ENCODE results near the gene CMSS1. TPM values are rescaled to one million over a fixed set of nuclear protein-coding genes. Genes with fewer than 3 reads are reported as not detected.

CMSS1 gene
- total and polyA plus RNA-seq, 2 donors (not counting 1 experiment from before 2014, with no cell fraction given) = 7.3 to 22.8 TPM

DNA sequence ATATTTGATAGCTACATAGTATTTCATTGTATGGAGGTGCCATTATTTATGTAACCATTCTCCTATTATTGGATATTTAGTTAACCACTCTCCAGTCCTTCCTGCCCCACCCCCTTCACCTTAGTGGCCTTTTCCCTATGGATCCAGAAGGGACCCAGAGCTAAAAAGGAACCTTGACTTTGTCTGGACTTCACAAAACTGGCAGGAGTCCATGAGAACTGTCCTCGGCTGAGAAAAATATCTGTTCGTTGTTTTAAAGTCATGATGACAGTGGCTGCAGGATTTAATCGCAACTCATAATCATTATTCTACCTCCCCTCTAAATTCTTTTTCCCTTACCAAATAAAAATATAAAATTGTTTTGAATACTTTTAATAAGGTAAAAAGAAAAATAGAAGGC, 129.7 kb downstream of the CMSS1 start:
- Mint-ChIP-seq H3K4me3 (no peak overlapping the region), H3K4me1 (peaks cover 6% of the 10 kb centered on the region), H3K9me3 (ENCODE audit: insufficient read depth) (no peaks in the 10 kb centered on the region), H3K27me3 (no peaks in the 10 kb centered on the region), H3K27ac (no peak overlapping the region)
- Histone ChIP-seq H3K36me3 (replicated peaks in 1 of 2; ENCODE audit: control extremely low read depth in 1 of 2, control insufficient read depth in 1 of 2, extremely low read depth in 1 of 2, insufficient read depth in 2 of 2, low read length in 1 of 2) (no peaks in the 10 kb centered on the region), H4K20me1 (ENCODE audit: control insufficient read depth, insufficient read depth, low read length, poor library complexity, severe bottlenecking) (no peaks in the 10 kb centered on the region), H3K27me3 (replicated peaks in 1 of 4; ENCODE audit: control extremely low read depth in 1 of 4, control insufficient read depth in 3 of 4, insufficient read depth in 4 of 4, low read length in 3 of 4) (no peaks in the 10 kb centered on the region), H3K9me3 (ENCODE audit: control extremely low read depth in 1 of 3, control insufficient read depth in 2 of 3, insufficient read depth in 1 of 3, low read length in 2 of 3) (no peaks in the 10 kb centered on the region), H2AFZ (ENCODE audit: insufficient read depth, low read depth, low read length, poor library complexity, severe bottlenecking) (no peak overlapping the region), H3K79me2 (ENCODE audit: control insufficient read depth, insufficient read depth, low read length) (no peaks in the 10 kb centered on the region), H3K27ac (ENCODE audit: low read length in 2 of 2) (no peak overlapping the region), H3K9ac (ENCODE audit: low read length) (no peak overlapping the region), H3K4me1 (ENCODE audit: control insufficient read depth in 2 of 2, insufficient read depth in 2 of 2, low read length in 2 of 2) (no peaks in the 10 kb centered on the region), H3K4me3 (ENCODE audit: control extremely low read depth in 1 of 5, extremely low read depth in 1 of 5, insufficient read depth in 1 of 5, low read depth in 2 of 5, low read length in 4 of 5) (no peak overlapping the region), H3K4me2 (replicated peaks; ENCODE audit: low read depth, low read length, poor library complexity, severe bottlenecking) (no peak overlapping the region)
- no peak for ATAC-seq (ENCODE audit: low read depth)
- TF ChIP-seq, protein P1, sequence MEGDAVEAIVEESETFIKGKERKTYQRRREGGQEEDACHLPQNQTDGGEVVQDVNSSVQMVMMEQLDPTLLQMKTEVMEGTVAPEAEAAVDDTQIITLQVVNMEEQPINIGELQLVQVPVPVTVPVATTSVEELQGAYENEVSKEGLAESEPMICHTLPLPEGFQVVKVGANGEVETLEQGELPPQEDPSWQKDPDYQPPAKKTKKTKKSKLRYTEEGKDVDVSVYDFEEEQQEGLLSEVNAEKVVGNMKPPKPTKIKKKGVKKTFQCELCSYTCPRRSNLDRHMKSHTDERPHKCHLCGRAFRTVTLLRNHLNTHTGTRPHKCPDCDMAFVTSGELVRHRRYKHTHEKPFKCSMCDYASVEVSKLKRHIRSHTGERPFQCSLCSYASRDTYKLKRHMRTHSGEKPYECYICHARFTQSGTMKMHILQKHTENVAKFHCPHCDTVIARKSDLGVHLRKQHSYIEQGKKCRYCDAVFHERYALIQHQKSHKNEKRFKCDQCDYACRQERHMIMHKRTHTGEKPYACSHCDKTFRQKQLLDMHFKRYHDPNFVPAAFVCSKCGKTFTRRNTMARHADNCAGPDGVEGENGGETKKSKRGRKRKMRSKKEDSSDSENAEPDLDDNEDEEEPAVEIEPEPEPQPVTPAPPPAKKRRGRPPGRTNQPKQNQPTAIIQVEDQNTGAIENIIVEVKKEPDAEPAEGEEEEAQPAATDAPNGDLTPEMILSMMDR (IDR thresholded peaks at IDR 0.05) = no peak
- no peak for TF ChIP-seq EZH2 (IDR thresholded peaks at IDR 0.05; ENCODE audit: borderline replicate concordance, insufficient read depth, low read depth, low read length, poor library complexity, severe bottlenecking)
- ChIA-PET POLR2A (no interaction called here), CTCF (interaction anchor here (0.7 kb wide), 1 partner anchor 91 kb away, joined by 3 read pairs; no protein-coding TSS in a partner anchor)
- intact Hi-C loops (cut with micrococcal nuclease) = no loop called here
- no CpG with 5 or more reads among the region's 3 CpGs for WGBS (ENCODE audit: insufficient coverage)
- DNase-seq = no peak

DNA sequence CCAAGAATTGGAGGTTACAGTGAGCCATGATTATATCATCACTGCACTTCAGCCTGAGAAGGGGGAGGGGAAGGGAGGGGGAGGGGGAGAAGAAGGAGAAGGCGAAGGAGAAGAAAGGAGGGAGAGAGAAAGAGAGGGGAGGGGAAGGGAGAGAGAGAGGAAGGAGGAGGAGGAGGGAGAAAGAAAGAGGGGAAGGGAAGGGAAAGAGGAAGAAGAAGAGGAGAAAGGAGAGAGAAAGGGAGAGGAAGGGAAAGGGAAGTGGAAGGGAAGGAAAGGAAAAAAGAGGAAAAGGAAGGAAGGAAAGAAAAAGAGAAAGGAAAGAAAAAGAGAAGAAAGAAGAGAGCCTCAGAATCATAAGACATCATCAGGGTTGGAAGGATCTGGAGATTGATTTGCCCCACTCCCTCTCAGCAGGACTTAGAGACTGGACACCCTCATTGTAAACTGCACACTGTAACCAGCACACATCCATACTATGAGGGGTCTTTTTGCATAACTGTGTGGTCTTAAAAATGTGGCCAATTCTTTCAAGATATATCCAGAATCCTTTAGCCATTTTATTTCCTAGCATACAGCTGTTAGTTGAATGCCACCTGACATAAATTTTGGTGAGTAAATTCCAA, 130.9 kb downstream of the CMSS1 start:
- no peak for TF ChIP-seq EZH2 (IDR thresholded peaks at IDR 0.05; ENCODE audit: borderline replicate concordance, insufficient read depth, low read depth, low read length, poor library complexity, severe bottlenecking)
- TF ChIP-seq, protein P1 (IDR thresholded peaks at IDR 0.05) = no peak
- Mint-ChIP-seq H3K4me1 (peaks cover 9% of the 10 kb centered on the region), H3K9me3 (ENCODE audit: insufficient read depth) (no peaks in the 10 kb centered on the region), H3K27ac (no peak overlapping the region), H3K4me3 (no peak overlapping the region), H3K27me3 (no peaks in the 10 kb centered on the region)
- Histone ChIP-seq H3K9ac (ENCODE audit: low read length) (no peak overlapping the region), H3K27me3 (replicated peaks in 1 of 4; ENCODE audit: control extremely low read depth in 1 of 4, control insufficient read depth in 3 of 4, insufficient read depth in 4 of 4, low read length in 3 of 4) (no peaks in the 10 kb centered on the region), H3K4me3 (ENCODE audit: control extremely low read depth in 1 of 5, extremely low read depth in 1 of 5, insufficient read depth in 1 of 5, low read depth in 2 of 5, low read length in 4 of 5) (no peak overlapping the region), H3K79me2 (ENCODE audit: control insufficient read depth, insufficient read depth, low read length) (no peaks in the 10 kb centered on the region), H4K20me1 (ENCODE audit: control insufficient read depth, insufficient read depth, low read length, poor library complexity, severe bottlenecking) (no peaks in the 10 kb centered on the region), H3K9me3 (ENCODE audit: control extremely low read depth in 1 of 3, control insufficient read depth in 2 of 3, insufficient read depth in 1 of 3, low read length in 2 of 3) (no peaks in the 10 kb centered on the region), H3K4me2 (replicated peaks; ENCODE audit: low read depth, low read length, poor library complexity, severe bottlenecking) (no peak overlapping the region), H3K4me1 (ENCODE audit: control insufficient read depth in 2 of 2, insufficient read depth in 2 of 2, low read length in 2 of 2) (no peaks in the 10 kb centered on the region), H3K27ac (ENCODE audit: low read length in 2 of 2) (no peak overlapping the region), H2AFZ (ENCODE audit: insufficient read depth, low read depth, low read length, poor library complexity, severe bottlenecking) (no peak overlapping the region), H3K36me3 (replicated peaks in 1 of 2; ENCODE audit: control extremely low read depth in 1 of 2, control insufficient read depth in 1 of 2, extremely low read depth in 1 of 2, insufficient read depth in 2 of 2, low read length in 1 of 2) (no peaks in the 10 kb centered on the region)
- ChIA-PET CTCF (no interaction called here), POLR2A (no interaction called here)
- 100% methylated on average over 1 of the region's 1 CpG for WGBS (ENCODE audit: insufficient coverage)
- ATAC-seq (ENCODE audit: low read depth) (no peak), DNase-seq (no peak)
- intact Hi-C loops (cut with micrococcal nuclease) = no loop called here

All from B cell (primary cell).